B cell (primary cell): Measurements from ENCODE around the gene SLC19A1.

Source experiments
- CTCF ChIP-seq: fragments of 200-600 bp; IDR thresholded peaks from one replicate; pipeline ENCODE4 v1.8.0; 2022; ENCODE audit warnings: antibody characterized with exemption, mild to moderate bottlenecking
- EZH2 ChIP-seq: IDR thresholded peaks from 2 replicates; pipeline ENCODE4 v1.6.1; 2012; ENCODE audit warnings: borderline replicate concordance, low read depth, mild to moderate bottlenecking, moderate library complexity, low read length; ENCODE audit not compliant: insufficient read depth, poor library complexity, severe bottlenecking

- TF ChIP-seq CTCF: no peak
- TF ChIP-seq EZH2: no peak
These were observed 82.8 kb downstream of the SLC19A1 start for GRCh38 chr21:45459171-45460010.
